ENCODE measurements around the gene KRTAP10-2.

Gene KRTAP10-2

DNA sequence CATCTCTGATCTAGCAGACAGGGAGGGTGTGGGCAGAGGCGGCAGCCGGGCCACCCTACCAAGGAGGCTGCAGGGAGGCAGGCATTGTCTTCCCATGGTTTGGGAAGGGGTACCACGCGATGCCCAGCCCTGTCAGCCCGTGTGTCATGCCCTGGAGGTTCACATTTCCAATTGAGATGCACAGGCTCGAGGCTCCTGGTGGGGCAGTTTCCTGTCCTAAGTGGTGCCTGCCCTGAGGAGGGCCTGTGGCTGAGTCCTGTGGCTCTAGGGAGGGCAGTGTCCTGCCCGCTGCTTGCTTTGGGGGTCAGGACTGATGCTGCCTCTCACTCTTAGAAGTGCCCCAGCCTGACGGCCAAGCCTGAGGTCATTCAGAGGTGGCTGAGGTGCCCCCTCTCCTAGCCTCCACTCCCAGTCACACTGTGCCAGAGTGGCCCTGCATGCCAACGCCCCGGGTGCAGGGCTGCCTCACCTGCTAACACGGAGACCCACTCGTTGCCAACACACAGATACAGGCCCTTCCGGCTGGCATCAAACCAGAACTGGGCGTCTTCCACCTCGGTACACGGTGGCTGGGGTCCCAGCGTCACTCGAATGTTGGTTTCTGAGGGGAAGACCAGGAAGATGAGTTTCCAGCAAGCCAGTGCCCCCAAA lies 23.2 kb downstream of the KRTAP10-2 start:
- Histone ChIP-seq H3K36me3 (ENCODE audit: control insufficient read depth, insufficient read depth, low read length) (no peaks in the 10 kb centered on the region), H2AFZ (no peak overlapping the region), H3K79me2 (no peaks in the 10 kb centered on the region), H3K9ac (no peak overlapping the region), H3K4me1 (no peaks in the 10 kb centered on the region), H3K4me3 (ENCODE audit: low read depth, low read length) (no peak overlapping the region), H3K4me2 (ENCODE audit: low read length) (no peak overlapping the region), H3K9me3 (ENCODE audit: control insufficient read depth, low read length) (no peaks in the 10 kb centered on the region), H3K27ac (no peak overlapping the region), H3K27me3 (ENCODE audit: control insufficient read depth, insufficient read depth, low read length) (no peaks in the 10 kb centered on the region)
- TF ChIP-seq, protein P1, sequence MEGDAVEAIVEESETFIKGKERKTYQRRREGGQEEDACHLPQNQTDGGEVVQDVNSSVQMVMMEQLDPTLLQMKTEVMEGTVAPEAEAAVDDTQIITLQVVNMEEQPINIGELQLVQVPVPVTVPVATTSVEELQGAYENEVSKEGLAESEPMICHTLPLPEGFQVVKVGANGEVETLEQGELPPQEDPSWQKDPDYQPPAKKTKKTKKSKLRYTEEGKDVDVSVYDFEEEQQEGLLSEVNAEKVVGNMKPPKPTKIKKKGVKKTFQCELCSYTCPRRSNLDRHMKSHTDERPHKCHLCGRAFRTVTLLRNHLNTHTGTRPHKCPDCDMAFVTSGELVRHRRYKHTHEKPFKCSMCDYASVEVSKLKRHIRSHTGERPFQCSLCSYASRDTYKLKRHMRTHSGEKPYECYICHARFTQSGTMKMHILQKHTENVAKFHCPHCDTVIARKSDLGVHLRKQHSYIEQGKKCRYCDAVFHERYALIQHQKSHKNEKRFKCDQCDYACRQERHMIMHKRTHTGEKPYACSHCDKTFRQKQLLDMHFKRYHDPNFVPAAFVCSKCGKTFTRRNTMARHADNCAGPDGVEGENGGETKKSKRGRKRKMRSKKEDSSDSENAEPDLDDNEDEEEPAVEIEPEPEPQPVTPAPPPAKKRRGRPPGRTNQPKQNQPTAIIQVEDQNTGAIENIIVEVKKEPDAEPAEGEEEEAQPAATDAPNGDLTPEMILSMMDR (IDR thresholded peaks at IDR 0.05), result no peak

DNA sequence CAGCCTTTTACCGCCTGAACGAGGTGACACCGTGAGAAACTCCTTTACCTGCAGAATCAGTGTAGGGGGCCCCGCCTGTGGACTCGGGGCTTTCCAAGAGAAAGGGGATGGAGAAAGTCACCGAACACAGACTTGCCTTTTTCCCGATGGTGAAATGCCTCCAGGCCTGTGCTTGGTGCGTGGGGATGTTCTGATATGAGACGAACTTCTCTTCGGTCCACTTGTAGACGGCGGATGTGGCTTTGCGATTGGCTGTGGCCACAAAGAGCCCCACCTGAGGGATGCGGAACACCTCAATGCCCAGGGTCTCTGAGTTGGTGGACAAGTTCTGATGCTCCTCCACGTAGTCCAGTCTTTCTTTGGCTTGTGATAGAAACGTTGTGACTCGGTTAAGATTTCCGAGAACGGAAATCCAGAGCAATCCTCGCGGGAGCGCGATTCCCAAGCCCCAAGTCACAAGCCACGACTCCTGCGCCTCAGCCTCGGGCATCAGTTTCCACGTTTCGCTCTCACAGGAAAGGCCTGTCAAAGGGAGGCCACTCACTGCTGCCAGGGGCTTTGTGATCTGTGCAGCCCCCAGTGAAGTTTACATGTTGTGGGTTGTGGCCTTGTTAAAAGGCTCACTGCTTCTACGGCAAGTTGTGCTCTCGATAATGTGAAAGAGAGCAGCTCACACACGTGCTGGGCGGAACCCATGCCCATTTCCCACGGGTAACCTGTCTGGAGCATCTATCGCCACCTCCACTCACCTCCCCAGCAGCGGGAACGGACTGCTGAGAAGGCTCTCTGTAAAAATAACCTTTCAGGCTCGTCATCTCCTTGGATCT lies 23.9 kb downstream of the KRTAP10-2 start:
- Histone ChIP-seq H3K36me3 (ENCODE audit: control insufficient read depth, insufficient read depth, low read length) (no peaks in the 10 kb centered on the region), H3K4me3 (ENCODE audit: low read depth, low read length) (no peak overlapping the region), H3K9ac (no peak overlapping the region), H3K4me2 (ENCODE audit: low read length) (no peak overlapping the region), H3K27ac (no peak overlapping the region), H2AFZ (no peak overlapping the region), H3K9me3 (ENCODE audit: control insufficient read depth, low read length) (no peaks in the 10 kb centered on the region), H3K4me1 (no peaks in the 10 kb centered on the region), H3K79me2 (no peaks in the 10 kb centered on the region), H3K27me3 (ENCODE audit: control insufficient read depth, insufficient read depth, low read length) (no peaks in the 10 kb centered on the region)
- TF ChIP-seq, protein P1 (IDR thresholded peaks at IDR 0.05), result no peak

DNA sequence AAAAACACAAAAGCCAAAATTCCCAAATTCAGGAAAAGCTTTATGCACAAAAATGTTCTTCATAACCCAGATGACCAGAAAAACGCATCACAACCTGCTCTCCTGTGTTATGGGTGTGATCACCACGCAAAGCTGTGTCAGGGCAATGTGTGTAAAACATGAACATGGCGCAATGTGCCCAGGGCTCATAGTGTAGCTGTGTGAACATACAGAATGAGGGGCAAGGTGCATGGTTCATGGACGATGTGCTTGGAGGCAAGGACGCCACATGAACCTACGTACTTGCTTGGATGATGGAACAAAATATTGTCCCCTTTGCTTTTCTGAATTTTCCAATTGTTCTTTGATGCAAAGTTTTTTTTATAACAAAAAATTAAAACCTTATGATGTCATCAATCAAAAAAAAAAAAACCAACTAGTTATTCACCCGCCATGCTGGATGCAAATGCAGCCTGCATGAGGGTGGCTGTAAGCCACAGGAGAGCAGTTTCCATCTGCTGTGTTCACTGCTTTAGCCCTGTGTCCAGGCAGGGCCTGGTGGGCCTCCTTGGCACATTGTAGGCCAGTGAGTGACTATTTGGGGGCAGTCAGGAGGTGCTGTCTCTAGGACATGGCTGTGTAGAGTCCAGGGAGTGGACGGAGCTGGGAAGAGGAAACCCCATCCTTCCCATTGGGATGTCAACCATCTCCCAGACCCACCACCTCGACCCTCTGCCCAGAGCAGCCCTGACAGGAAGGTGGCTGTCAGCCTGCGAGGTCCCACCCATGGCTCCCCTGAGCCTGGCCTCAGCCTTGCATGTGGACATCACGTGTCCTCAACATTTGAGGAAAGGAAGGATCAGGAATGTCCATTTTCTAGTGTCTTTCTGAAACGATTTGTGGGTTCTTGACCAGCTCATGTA lies 25.0 kb downstream of the KRTAP10-2 start:
- H3K4me3 ChIP-seq (ENCODE audit: low read depth, low read length), result no peak overlapping the region
- H3K36me3 ChIP-seq (ENCODE audit: control insufficient read depth, insufficient read depth, low read length), result no peaks in the 10 kb centered on the region
- H3K9ac ChIP-seq, result no peak overlapping the region
- H3K27ac ChIP-seq, result no peak overlapping the region
- no peak overlapping the region for H2AFZ ChIP-seq
- no peaks in the 10 kb centered on the region for H3K4me1 ChIP-seq
- no peaks in the 10 kb centered on the region for H3K27me3 ChIP-seq (ENCODE audit: control insufficient read depth, insufficient read depth, low read length)
- TF ChIP-seq, protein P1 (IDR thresholded peaks at IDR 0.05), result no peak
- no peaks in the 10 kb centered on the region for H3K9me3 ChIP-seq (ENCODE audit: control insufficient read depth, low read length)
- H3K79me2 ChIP-seq, result no peaks in the 10 kb centered on the region
- H3K4me2 ChIP-seq (ENCODE audit: low read length), result no peak overlapping the region

DNA sequence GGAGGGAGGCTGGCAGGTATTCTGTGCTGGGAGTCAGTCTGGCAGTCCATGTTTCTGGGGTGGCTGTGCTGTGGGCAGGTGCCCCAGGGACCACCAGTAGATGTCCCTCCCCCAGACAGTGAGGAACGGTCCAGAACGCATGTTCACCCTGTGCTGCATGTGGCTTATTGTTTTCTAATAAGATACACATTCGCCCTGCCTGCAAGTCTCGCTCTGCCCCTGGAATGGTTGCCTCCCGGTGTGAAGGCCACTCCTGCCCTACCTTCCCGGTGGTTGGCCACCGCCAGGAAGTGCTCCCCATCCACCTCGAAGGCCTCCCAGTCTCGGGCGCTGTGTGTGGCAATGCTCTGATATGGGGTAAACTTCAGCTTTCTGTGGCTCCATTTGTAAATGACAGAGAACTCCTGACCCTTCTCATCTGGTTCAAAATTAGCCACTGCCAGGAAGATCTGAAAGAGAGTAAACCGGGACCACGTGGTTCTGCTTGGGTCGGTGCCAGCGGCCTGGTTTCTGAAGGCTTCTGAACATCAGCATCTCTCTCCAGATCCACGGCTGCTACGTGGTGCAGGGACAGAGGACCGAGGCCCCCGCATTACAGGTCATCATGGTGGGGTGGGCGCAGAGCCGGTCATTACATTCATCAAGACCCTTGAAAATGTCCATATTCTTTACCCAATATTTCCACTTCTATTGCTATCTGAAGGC lies 25.8 kb downstream of the KRTAP10-2 start:
- H3K79me2 ChIP-seq, result no peaks in the 10 kb centered on the region
- no peaks in the 10 kb centered on the region for H3K9me3 ChIP-seq (ENCODE audit: control insufficient read depth, low read length)
- TF ChIP-seq, protein P1 (IDR thresholded peaks at IDR 0.05), result no peak
- H3K4me2 ChIP-seq (ENCODE audit: low read length), result no peak overlapping the region
- H2AFZ ChIP-seq, result no peak overlapping the region
- H3K27ac ChIP-seq, result no peak overlapping the region
- no peak overlapping the region for H3K4me3 ChIP-seq (ENCODE audit: low read depth, low read length)
- H3K4me1 ChIP-seq, result no peaks in the 10 kb centered on the region
- no peaks in the 10 kb centered on the region for H3K27me3 ChIP-seq (ENCODE audit: control insufficient read depth, insufficient read depth, low read length)
- no peaks in the 10 kb centered on the region for H3K36me3 ChIP-seq (ENCODE audit: control insufficient read depth, insufficient read depth, low read length)
- H3K9ac ChIP-seq, result no peak overlapping the region

Measured in parathyroid adenoma (tissue), 2 donors.